ENCODE results near the gene ZSCAN16. TPM values are rescaled to one million over a fixed set of nuclear protein-coding genes. Genes with fewer than 3 reads are reported as not detected.

Gene ZSCAN16
- total and polyA plus RNA-seq, 8 donors, result 3.0 to 12.0 (median 10.2) TPM

GRCh38 chr6:28134015-28134414 lies 9.6 kb downstream of the ZSCAN16 start:
- TF ChIP-seq, protein P1, sequence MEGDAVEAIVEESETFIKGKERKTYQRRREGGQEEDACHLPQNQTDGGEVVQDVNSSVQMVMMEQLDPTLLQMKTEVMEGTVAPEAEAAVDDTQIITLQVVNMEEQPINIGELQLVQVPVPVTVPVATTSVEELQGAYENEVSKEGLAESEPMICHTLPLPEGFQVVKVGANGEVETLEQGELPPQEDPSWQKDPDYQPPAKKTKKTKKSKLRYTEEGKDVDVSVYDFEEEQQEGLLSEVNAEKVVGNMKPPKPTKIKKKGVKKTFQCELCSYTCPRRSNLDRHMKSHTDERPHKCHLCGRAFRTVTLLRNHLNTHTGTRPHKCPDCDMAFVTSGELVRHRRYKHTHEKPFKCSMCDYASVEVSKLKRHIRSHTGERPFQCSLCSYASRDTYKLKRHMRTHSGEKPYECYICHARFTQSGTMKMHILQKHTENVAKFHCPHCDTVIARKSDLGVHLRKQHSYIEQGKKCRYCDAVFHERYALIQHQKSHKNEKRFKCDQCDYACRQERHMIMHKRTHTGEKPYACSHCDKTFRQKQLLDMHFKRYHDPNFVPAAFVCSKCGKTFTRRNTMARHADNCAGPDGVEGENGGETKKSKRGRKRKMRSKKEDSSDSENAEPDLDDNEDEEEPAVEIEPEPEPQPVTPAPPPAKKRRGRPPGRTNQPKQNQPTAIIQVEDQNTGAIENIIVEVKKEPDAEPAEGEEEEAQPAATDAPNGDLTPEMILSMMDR (IDR thresholded peaks at IDR 0.05), result no peak
- no peak overlapping the region for H3K4me3 ChIP-seq
- H3K27me3 ChIP-seq, result no peaks in the 10 kb centered on the region
- H3K4me1 ChIP-seq, result peaks cover 0 to 35% of the 10 kb centered on the region in 2 donors
- intact Hi-C loops (cut with DNase I), result loop anchor here in 1 of 2 donors (5.0 kb wide), 1 partner anchor 223 kb away; no protein-coding TSS in a partner anchor
- H3K27ac ChIP-seq, result peak overlapping the region in 1 of 2 donors; percentile 26
- H3K36me3 ChIP-seq, result peaks cover 0 to 18% of the 10 kb centered on the region in 2 donors
- no peak for ATAC-seq
- no peaks in the 10 kb centered on the region for H3K9me3 ChIP-seq
- peak in 1 of 4 donors; percentile 35 for DNase-seq

GRCh38 chr6:28134716-28135115 lies 10.3 kb downstream of the ZSCAN16 start:
- peaks cover 0 to 12% of the 10 kb centered on the region in 2 donors for H3K36me3 ChIP-seq
- no peaks in the 10 kb centered on the region for H3K27me3 ChIP-seq
- H3K27ac ChIP-seq, result peak overlapping the region in 1 of 2 donors; percentile 26
- TF ChIP-seq, protein P1 (IDR thresholded peaks at IDR 0.05), result no peak
- peaks cover 0 to 35% of the 10 kb centered on the region in 2 donors for H3K4me1 ChIP-seq
- H3K9me3 ChIP-seq, result no peaks in the 10 kb centered on the region
- intact Hi-C loops (cut with DNase I), result loop anchor here in 1 of 2 donors (5.0 kb wide), 1 partner anchor 223 kb away; no protein-coding TSS in a partner anchor
- ATAC-seq (no peak), DNase-seq (no peak)
- no peak overlapping the region for H3K4me3 ChIP-seq

GRCh38 chr6:28135393-28135792 lies 11.0 kb downstream of the ZSCAN16 start:
- peaks cover 0 to 6% of the 10 kb centered on the region in 2 donors for H3K36me3 ChIP-seq
- no peaks in the 10 kb centered on the region for H3K27me3 ChIP-seq
- ATAC-seq (no peak), DNase-seq (no peak)
- intact Hi-C loops (cut with DNase I), result no loop called here
- H3K9me3 ChIP-seq, result no peaks in the 10 kb centered on the region
- TF ChIP-seq, protein P1 (IDR thresholded peaks at IDR 0.05), result no peak
- no peak overlapping the region for H3K27ac ChIP-seq
- peaks cover 0 to 40% of the 10 kb centered on the region in 2 donors for H3K4me1 ChIP-seq
- H3K4me3 ChIP-seq, result peak overlapping the region in 1 of 2 donors; percentile 79

DNA sequence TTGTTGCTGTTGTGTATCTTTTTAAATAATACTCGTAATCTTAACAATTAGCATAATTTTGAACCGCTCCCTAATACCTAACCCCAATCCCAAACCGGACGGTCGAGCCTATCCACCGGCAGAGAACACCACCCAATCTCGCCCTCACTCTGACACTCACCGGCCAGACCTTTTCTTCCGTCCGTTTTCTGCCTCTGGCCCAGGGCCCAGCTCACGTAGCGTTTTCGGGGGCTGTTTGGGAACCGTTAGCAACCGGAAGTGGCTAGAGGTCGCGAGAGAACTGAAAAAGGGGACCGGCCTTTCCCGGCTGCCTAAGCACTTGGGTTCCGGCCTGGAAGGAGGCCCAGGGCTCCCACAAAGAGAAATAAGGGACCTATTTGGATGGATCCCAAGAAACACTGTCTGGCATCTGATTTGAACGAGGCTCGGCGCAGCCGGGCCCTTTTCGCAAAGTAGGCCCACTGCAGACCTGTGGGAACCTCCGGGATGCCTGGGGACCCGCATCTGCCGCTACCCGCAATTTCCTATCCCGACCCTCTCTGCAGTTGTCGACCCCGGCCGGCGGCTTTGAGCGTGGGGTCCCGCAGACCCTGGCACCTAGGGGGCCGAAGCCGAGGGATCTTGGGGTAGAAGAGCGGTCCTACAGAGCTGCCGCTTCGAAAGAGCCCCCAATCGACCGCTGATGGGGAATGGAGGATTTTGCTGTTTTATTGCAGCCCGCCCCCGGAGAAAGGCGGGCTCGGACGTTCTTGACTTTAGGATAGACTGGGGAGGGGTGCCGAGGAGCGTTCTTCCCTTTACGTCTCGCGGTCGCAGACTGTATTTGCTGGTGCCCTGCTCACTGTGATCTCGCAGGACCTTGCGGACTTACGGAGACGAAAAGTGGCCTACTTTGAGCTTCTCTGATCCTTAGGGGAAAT lies 12.4 kb downstream of the ZSCAN16 start:
- no peaks in the 10 kb centered on the region for H3K27me3 ChIP-seq
- peak; percentile 88 for ATAC-seq

More for the DNA sequence above, 12.4 kb downstream of the ZSCAN16 start:
- Histone ChIP-seq H3K4me1 (peaks cover 0 to 40% of the 10 kb centered on the region in 2 donors), H3K9me3 (no peaks in the 10 kb centered on the region), H3K36me3 (no peaks in the 10 kb centered on the region), H3K27ac (peak overlapping the region; percentile 93 to 96), H3K4me3 (peak overlapping the region; percentile 79 to 80)
- peak; percentile 86 to 95 (median 90) for DNase-seq
- intact Hi-C loops (cut with DNase I), result no loop called here
- TF ChIP-seq, protein P1 (IDR thresholded peaks at IDR 0.05), result no peak

All from left lung (tissue), 10 donors.